SK-N-MC (cell line): ENCODE results near the gene RNU1-2.
"Not testable (repeated sequence)": the region's sequence is repeated elsewhere in the genome, so short reads cannot be mapped to it uniquely, and the experiment has no call there.

ENCODE experiments used
- EZH2 ChIP-seq: fragments of 200-600 bp; sonication (generic); IDR thresholded peaks from one replicate; pipeline ENCODE4 v1.6.1; 2017; ENCODE audit warnings: antibody characterized with exemption
- FOXP2 ChIP-seq: optimal IDR thresholded peaks from 2 replicates; pipeline ENCODE3; 2011; ENCODE audit warnings: mild to moderate bottlenecking, moderate library complexity; ENCODE audit not compliant: insufficient read depth; ENCODE audit errors: extremely low read length, control extremely low read depth
- POLR2AphosphoS5 ChIP-seq: IDR thresholded peaks from 2 replicates; pipeline ENCODE4 v1.6.1; 2012; ENCODE audit warnings: mild to moderate bottlenecking, low read depth, low read length, borderline replicate concordance

- not testable (repeated sequence) for TF ChIP-seq POLR2AphosphoS5, EZH2, FOXP2
Measured at GRCh38 chr1:16890539-16891021, 5.2 kb upstream of the RNU1-2 start.
